HL-60 (cell line): ENCODE data around the gene CDC42EP4.

Experiments used
- DNase-seq, 2 experiments: peaks; one replicate each; pipeline ENCODE4 v3.0.0-alpha.2; 2010 to 2020; ENCODE audit warnings: low read depth in 1 of 2, low spot score in 1 of 2
- H3K27ac ChIP-seq: fragments of 250-450 bp; sonication (Bioruptor Pico); replicated peaks from 2 replicates; pipeline ENCODE4 v1.5.1; 2020; ENCODE audit warnings: mild to moderate bottlenecking, moderate library complexity
- H3K27me3 ChIP-seq: fragments of 250-450 bp; sonication (Bioruptor Pico); 2 replicates; pipeline ENCODE4 v1.5.1; 2021; ENCODE audit warnings: mild to moderate bottlenecking, moderate library complexity; ENCODE audit not compliant: insufficient read depth, poor library complexity, severe bottlenecking
- H3K4me3 ChIP-seq: replicated peaks from 2 replicates; pipeline ENCODE4 v1.5.1; 2011; ENCODE audit warnings: mild to moderate bottlenecking, control low read depth, low read length; ENCODE audit not compliant: insufficient read depth
- CTCF ChIP-seq: IDR thresholded peaks from one replicate; pipeline ENCODE4 v1.5.1; 2011; ENCODE audit warnings: low read length, control low read depth, inconsistent platforms; ENCODE audit not compliant: insufficient read depth
- GABPA ChIP-seq: IDR thresholded peaks from 2 replicates; pipeline ENCODE4 v1.6.1; 2012; ENCODE audit warnings: low read depth
- POLR2AphosphoS5 ChIP-seq: IDR thresholded peaks from 2 replicates; pipeline ENCODE4 v1.6.1; 2012; ENCODE audit warnings: low read depth
- REST ChIP-seq: IDR thresholded peaks from 2 replicates; pipeline ENCODE4 v1.6.1; 2012; ENCODE audit warnings: low read depth; ENCODE audit not compliant: insufficient replicate concordance
- SPI1 ChIP-seq: IDR thresholded peaks from 2 replicates; pipeline ENCODE4 v1.6.1; 2012; ENCODE audit warnings: low read depth, mild to moderate bottlenecking, borderline replicate concordance

Gene CDC42EP4

GRCh38 chr17:73285916-73286862 is 25.6 kb downstream of the CDC42EP4 start:
- no peaks in the 10 kb centered on the region for H3K27me3 ChIP-seq
- no peak overlapping the region for H3K4me3 ChIP-seq
- TF ChIP-seq GABPA = no peak
- TF ChIP-seq CTCF = no peak
- TF ChIP-seq SPI1 = no peak
- no peak for TF ChIP-seq POLR2AphosphoS5
- TF ChIP-seq REST = no peak
- no peak for DNase-seq
- H3K27ac ChIP-seq = no peak overlapping the region

GRCh38 chr17:73285603-73285908 is 26.2 kb downstream of the CDC42EP4 start:
- Histone ChIP-seq H3K27me3 (no peaks in the 10 kb centered on the region), H3K4me3 (no peak overlapping the region), H3K27ac (no peak overlapping the region)
- TF ChIP-seq GABPA = no peak
- no peak for DNase-seq

- DNase-seq = no peak
- TF ChIP-seq REST = no peak
- TF ChIP-seq CTCF = no peak
- TF ChIP-seq POLR2AphosphoS5 = no peak
- TF ChIP-seq SPI1 = no peak
- TF ChIP-seq GABPA = no peak
- Histone ChIP-seq H3K27me3 (no peaks in the 10 kb centered on the region), H3K4me3 (no peak overlapping the region), H3K27ac (no peak overlapping the region)
Measured at GRCh38 chr17:73284906-73285602, 26.7 kb downstream of the CDC42EP4 start.

- Histone ChIP-seq H3K27ac (no peak overlapping the region), H3K4me3 (no peak overlapping the region), H3K27me3 (no peaks in the 10 kb centered on the region)
- no peak for DNase-seq
- TF ChIP-seq REST (no peak), POLR2AphosphoS5 (no peak), CTCF (no peak), GABPA (no peak), SPI1 (no peak)
Measured at GRCh38 chr17:73284354-73284753, 27.4 kb downstream of the CDC42EP4 start.
